Astrocyte (in vitro differentiated cells and primary cell): ENCODE results near the gene RMP24.

Source experiments
- DNase-seq: peaks from one replicate; pipeline ENCODE4 v3.0.0-alpha.2; 2010; ENCODE audit warnings: low read depth
- FAIRE-seq: peaks from 2 replicates; lab custom pipeline; 2011; peaks lifted over from hg19 to GRCh38; lab: Jason Lieb, UNC
- H2AFZ ChIP-seq: 2 replicates; pipeline ENCODE4 v1.6.0; 2012; ENCODE audit warnings: low read depth, low read length, inconsistent platforms
- H3K27ac ChIP-seq: 2 replicates; pipeline ENCODE4 v1.5.1; 2011; ENCODE audit warnings: low read depth, low read length, inconsistent platforms
- H3K27me3 ChIP-seq: 2 replicates; pipeline ENCODE4 v1.6.0; 2011; ENCODE audit warnings: low read length, inconsistent platforms; ENCODE audit not compliant: insufficient read depth
- H3K36me3 ChIP-seq: 2 replicates; pipeline ENCODE4 v1.5.1; 2011; ENCODE audit warnings: low read length, inconsistent platforms; ENCODE audit not compliant: insufficient read depth
- H3K4me1 ChIP-seq: 2 replicates; pipeline ENCODE4 v1.5.1; 2011; ENCODE audit warnings: low read length, inconsistent platforms; ENCODE audit not compliant: insufficient read depth
- H3K4me2 ChIP-seq: 2 replicates; pipeline ENCODE4 v1.6.0; 2012; ENCODE audit warnings: low read length, inconsistent platforms
- H3K4me3 ChIP-seq: 2 replicates; pipeline ENCODE4 v1.5.1; 2011; ENCODE audit warnings: low read depth, mild to moderate bottlenecking, low read length, inconsistent platforms; ENCODE audit not compliant: insufficient read depth
- H3K79me2 ChIP-seq: 2 replicates; pipeline ENCODE4 v1.6.0; 2012; ENCODE audit warnings: mild to moderate bottlenecking, low read length, inconsistent platforms; ENCODE audit not compliant: insufficient read depth
- H3K9ac ChIP-seq: 2 replicates; pipeline ENCODE4 v1.6.0; 2012; ENCODE audit warnings: mild to moderate bottlenecking, low read length, inconsistent platforms
- H3K9me3 ChIP-seq: 2 replicates; pipeline ENCODE4 v1.5.1; 2012; ENCODE audit warnings: low read depth, mild to moderate bottlenecking, low read length, inconsistent platforms; ENCODE audit not compliant: insufficient read depth
- H4K20me1 ChIP-seq: 2 replicates; pipeline ENCODE4 v1.6.0; 2012; ENCODE audit warnings: low read length, inconsistent platforms; ENCODE audit not compliant: insufficient read depth
- H3K27ac Mint-ChIP-seq: one replicate; pipeline ENCODE4 v1.8.0; 2021; ENCODE audit warnings: mild to moderate bottlenecking, mixed read lengths; ENCODE audit not compliant: unreplicated experiment
- H3K27me3 Mint-ChIP-seq: one replicate; pipeline ENCODE4 v1.8.0; 2021; ENCODE audit warnings: low read depth, mixed read lengths; ENCODE audit not compliant: unreplicated experiment
- H3K36me3 Mint-ChIP-seq: one replicate; pipeline ENCODE4 v1.8.0; 2021; ENCODE audit warnings: low read depth, mixed read lengths; ENCODE audit not compliant: unreplicated experiment
- H3K4me1 Mint-ChIP-seq: one replicate; pipeline ENCODE4 v1.8.0; 2021; ENCODE audit warnings: low read depth, mixed read lengths; ENCODE audit not compliant: unreplicated experiment
- H3K4me3 Mint-ChIP-seq: one replicate; pipeline ENCODE4 v1.8.0; 2021; ENCODE audit warnings: mild to moderate bottlenecking, moderate library complexity, mixed read lengths; ENCODE audit not compliant: unreplicated experiment
- H3K9me3 Mint-ChIP-seq: one replicate; pipeline ENCODE4 v1.8.0; 2021; ENCODE audit warnings: mild to moderate bottlenecking, mixed read lengths; ENCODE audit not compliant: unreplicated experiment
- EZH2 ChIP-seq: IDR thresholded peaks from 2 replicates; pipeline ENCODE4 v1.6.1; 2012; ENCODE audit warnings: mild to moderate bottlenecking, low read length, inconsistent platforms; ENCODE audit not compliant: insufficient read depth
- TF ChIP-seq, protein P1 (sequence below): IDR thresholded peaks from 2 replicates; pipeline ENCODE4 v1.5.1; 2011; ENCODE audit warnings: low read depth, mild to moderate bottlenecking, inconsistent platforms, low read length, moderate library complexity; ENCODE audit not compliant: insufficient read depth

Gene RMP24

DNA sequence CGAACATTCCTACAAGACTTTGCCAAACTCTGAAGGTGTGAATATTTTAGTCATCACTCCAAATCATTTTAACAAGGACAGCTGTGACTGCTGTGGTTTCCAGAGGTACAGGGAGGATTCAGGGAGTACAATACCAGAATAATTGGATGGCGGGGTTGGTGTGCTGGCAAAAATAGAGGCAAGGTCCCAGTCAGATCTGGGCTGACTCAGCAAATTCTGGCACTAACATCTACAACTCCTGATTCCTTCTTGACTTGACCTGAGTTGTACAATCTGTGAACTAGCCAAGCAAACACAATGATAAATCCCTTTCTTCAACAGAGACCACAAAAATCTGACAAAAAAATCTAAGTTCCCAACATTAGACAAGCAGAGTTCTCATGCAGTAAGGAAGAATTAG is 40.4 kb downstream of the RMP24 start:
- no peak overlapping the region for H2AFZ ChIP-seq
- no peaks in the 10 kb centered on the region for H3K4me1 ChIP-seq
- no peaks in the 10 kb centered on the region for H3K27me3 Mint-ChIP-seq
- H3K4me2 ChIP-seq = no peak overlapping the region
- H3K79me2 ChIP-seq = no peaks in the 10 kb centered on the region
- no peaks in the 10 kb centered on the region for H3K36me3 Mint-ChIP-seq
- H3K27ac ChIP-seq = no peak overlapping the region
- H4K20me1 ChIP-seq = no peaks in the 10 kb centered on the region
- H3K4me3 Mint-ChIP-seq = no peak overlapping the region
- H3K27ac Mint-ChIP-seq = peak overlapping the region; percentile 1
- TF ChIP-seq EZH2 = no peak
- TF ChIP-seq, protein P1, sequence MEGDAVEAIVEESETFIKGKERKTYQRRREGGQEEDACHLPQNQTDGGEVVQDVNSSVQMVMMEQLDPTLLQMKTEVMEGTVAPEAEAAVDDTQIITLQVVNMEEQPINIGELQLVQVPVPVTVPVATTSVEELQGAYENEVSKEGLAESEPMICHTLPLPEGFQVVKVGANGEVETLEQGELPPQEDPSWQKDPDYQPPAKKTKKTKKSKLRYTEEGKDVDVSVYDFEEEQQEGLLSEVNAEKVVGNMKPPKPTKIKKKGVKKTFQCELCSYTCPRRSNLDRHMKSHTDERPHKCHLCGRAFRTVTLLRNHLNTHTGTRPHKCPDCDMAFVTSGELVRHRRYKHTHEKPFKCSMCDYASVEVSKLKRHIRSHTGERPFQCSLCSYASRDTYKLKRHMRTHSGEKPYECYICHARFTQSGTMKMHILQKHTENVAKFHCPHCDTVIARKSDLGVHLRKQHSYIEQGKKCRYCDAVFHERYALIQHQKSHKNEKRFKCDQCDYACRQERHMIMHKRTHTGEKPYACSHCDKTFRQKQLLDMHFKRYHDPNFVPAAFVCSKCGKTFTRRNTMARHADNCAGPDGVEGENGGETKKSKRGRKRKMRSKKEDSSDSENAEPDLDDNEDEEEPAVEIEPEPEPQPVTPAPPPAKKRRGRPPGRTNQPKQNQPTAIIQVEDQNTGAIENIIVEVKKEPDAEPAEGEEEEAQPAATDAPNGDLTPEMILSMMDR = no peak
- no peaks in the 10 kb centered on the region for H3K9me3 ChIP-seq
- FAIRE-seq (no peak), DNase-seq (peak; percentile 69)
- no peak overlapping the region for H3K9ac ChIP-seq
- no peaks in the 10 kb centered on the region for H3K27me3 ChIP-seq
- H3K9me3 Mint-ChIP-seq = no peaks in the 10 kb centered on the region
- peaks cover 8% of the 10 kb centered on the region for H3K4me1 Mint-ChIP-seq
- no peaks in the 10 kb centered on the region for H3K36me3 ChIP-seq
- H3K4me3 ChIP-seq = no peak overlapping the region

DNA sequence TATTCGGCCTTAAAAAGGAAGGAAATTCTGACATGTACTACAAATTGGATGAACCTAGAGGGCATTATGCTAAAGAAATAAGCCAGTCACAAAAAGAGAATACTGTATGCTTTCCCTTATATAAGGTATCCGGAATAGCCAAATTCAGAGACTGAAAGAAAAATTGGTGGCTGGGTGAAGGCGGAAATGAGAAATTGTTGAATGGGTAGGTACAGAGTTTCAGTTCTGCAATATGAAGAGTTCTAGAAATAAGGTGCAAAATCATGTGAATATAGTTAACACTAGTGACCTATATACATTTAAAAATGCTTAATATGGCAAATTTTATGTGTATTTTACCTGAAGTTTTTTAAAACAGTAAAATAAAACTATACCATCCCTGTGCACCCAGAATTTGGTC is 43.1 kb downstream of the RMP24 start:
- FAIRE-seq (no peak), DNase-seq (no peak)
- Mint-ChIP-seq H3K36me3 (no peaks in the 10 kb centered on the region), H3K27ac (no peak overlapping the region), H3K4me3 (no peak overlapping the region), H3K4me1 (peaks cover 7% of the 10 kb centered on the region), H3K27me3 (no peaks in the 10 kb centered on the region), H3K9me3 (no peaks in the 10 kb centered on the region)
- Histone ChIP-seq H3K27ac (no peak overlapping the region), H3K36me3 (no peaks in the 10 kb centered on the region), H3K4me3 (no peak overlapping the region), H3K27me3 (no peaks in the 10 kb centered on the region), H4K20me1 (no peaks in the 10 kb centered on the region), H3K9ac (no peak overlapping the region), H3K9me3 (no peaks in the 10 kb centered on the region), H3K4me2 (no peak overlapping the region), H2AFZ (no peak overlapping the region), H3K4me1 (no peaks in the 10 kb centered on the region), H3K79me2 (no peaks in the 10 kb centered on the region)
- no peak for TF ChIP-seq EZH2

DNA sequence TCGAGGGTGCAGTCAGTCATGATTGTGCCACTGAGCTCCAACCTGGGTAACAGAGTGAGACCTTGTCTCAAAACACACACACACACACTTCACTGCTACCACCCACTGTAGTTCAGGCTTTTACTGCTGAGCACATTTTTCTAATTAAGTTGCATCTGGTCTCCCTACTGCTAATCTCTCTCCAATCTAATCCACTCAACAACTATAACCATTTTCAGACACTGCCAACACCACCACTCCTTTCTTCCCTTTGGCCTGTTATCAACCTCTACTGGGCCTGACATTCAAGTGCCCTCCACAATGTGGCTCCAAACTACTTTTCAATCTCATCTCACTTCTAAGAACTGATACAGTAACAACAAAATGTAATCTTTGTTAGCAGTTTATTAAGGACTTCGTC is 44.8 kb downstream of the RMP24 start:
- Histone ChIP-seq H3K9me3 (no peaks in the 10 kb centered on the region), H4K20me1 (no peaks in the 10 kb centered on the region), H3K36me3 (no peaks in the 10 kb centered on the region), H3K79me2 (no peaks in the 10 kb centered on the region), H3K27me3 (no peaks in the 10 kb centered on the region), H2AFZ (no peak overlapping the region), H3K9ac (no peak overlapping the region), H3K27ac (no peak overlapping the region), H3K4me2 (no peak overlapping the region), H3K4me1 (no peaks in the 10 kb centered on the region), H3K4me3 (no peak overlapping the region)
- Mint-ChIP-seq H3K4me1 (peaks cover 7% of the 10 kb centered on the region), H3K27me3 (no peaks in the 10 kb centered on the region), H3K36me3 (no peaks in the 10 kb centered on the region), H3K27ac (no peak overlapping the region), H3K9me3 (no peaks in the 10 kb centered on the region), H3K4me3 (no peak overlapping the region)
- no peak for TF ChIP-seq EZH2
- TF ChIP-seq, protein P1 = no peak
- FAIRE-seq (no peak), DNase-seq (no peak)
